Femur (tissue), 1 donor: Measurements from ENCODE around the gene SORCS3.

ENCODE experiments used
- DNase-seq: peaks from one replicate; pipeline ENCODE4 v3.0.0-alpha.2; 2017

Gene SORCS3

GRCh38 chr10:105138358-105138757 lies 497.3 kb downstream of the SORCS3 start:
- DNase-seq, result no peak

GRCh38 chr10:105139363-105139896 lies 498.3 kb downstream of the SORCS3 start:
- no peak for DNase-seq

DNA sequence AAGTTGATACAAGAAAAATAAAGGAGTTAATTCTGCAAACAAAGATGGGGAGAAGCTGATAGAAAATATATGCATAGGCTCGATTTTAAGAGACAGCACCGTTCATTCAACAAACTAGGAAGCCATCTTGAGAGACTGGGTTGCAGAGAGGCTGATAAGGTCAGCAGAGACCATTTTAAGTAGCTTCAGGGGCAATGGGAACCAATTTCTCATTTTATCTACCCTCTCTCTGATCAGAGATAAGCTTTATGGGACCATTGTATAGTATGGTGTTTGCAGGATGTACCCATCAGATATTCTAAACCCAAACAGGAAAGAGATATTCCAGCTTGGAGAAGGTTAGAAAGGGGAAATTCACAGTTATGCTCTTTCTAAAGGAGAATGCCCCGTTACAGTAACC lies 499.5 kb downstream of the SORCS3 start:
- DNase-seq, result no peak

DNA sequence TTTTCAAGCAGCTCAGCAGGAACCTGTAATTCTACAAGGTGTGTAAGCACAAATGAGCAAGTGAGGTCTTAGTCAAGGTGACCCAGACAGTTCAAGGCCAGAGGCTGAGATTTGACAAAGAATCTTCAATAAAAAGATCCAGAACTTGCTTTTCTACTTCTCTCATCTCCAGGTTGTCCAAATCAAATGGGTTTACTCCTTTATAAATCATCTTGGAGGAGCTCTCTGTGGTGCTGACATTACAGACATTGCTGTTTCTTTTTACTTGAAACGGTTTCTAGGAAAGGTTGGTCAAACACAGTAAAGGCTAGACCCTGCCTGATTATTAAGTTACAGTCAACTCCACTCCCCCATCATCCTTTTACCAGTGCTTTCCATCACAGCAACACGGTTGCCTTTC lies 504.6 kb downstream of the SORCS3 start:
- no peak for DNase-seq

DNA sequence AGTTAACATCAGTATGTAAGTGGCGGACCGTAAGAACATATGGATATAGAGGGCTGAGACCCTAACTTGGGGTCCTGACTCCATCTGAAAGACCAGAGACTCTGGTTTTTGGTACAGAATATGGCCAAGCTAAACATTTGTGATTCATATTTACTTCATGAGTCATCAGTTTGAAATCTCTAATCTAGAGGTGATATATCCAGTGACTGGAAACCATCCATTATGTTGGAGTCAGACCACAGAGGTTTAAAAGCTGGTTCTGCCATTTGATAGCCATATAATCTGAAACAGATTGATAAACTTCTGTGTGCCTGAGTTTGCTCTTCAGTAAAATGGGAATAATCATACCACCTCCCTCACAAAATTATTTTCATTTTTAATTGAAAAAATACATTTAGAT lies 505.3 kb downstream of the SORCS3 start:
- DNase-seq, result no peak

DNA sequence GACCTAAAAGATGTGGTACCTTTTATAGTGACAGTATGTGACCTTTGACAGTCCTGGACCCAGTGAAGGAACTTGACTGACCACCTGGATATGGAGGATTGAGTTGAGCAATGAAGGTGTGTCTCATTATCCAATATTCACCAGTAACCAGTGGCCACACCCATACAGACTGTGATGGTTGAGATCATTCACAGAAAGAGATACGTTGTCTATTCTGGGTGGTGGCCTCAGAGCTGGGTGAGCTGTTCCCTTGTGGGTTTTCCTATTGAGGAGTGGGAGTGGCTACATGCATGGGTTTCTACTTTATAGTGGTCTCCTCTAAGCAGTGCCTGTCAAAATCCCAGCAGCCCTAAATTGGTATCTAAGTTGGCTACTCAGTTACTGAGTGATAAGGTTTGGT lies 507.4 kb downstream of the SORCS3 start:
- DNase-seq, result no peak

DNA sequence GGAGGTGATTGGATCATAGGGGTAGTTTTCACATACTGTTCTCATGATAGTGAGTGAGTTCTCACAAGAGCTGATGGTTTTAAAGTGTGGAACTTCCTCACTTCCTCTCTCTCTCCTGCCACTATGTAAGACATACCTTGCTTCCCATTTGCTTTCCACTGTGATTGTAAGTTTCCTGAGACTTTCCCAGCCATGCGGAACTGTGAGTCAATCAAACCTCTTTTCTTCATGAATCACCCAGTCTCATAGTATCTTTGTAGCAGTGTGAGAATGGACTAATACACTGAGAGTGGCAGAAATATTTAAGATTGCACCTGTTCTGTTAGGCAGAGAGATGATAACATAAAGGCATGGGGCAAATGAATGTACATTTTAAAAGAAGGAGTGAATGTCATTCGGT lies 507.8 kb downstream of the SORCS3 start:
- no peak for DNase-seq

DNA sequence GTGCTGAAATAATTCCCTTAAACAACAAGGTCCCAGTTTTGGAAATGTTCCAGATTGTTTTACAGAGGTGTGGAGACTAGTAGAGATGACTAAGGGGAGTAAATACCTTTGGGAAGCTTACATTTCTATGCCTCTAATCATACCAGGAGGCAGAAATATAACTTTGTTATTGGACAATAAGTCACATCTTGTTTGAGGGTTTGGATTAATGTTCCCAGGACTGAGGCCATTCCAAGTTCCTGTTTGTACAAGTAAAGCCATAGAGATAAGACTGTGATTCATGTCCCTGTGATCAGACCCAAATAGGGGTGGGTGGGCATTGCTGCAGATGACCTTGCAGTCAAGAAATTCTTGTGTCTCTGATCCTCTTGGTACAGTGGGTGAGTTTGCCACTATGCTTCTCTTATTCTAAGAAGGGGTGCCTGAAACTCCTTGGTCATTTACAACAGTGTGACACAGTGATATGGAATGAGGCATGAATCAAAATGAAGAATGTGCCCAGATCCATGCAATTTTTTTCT lies 508.3 kb downstream of the SORCS3 start:
- no peak for DNase-seq

DNA sequence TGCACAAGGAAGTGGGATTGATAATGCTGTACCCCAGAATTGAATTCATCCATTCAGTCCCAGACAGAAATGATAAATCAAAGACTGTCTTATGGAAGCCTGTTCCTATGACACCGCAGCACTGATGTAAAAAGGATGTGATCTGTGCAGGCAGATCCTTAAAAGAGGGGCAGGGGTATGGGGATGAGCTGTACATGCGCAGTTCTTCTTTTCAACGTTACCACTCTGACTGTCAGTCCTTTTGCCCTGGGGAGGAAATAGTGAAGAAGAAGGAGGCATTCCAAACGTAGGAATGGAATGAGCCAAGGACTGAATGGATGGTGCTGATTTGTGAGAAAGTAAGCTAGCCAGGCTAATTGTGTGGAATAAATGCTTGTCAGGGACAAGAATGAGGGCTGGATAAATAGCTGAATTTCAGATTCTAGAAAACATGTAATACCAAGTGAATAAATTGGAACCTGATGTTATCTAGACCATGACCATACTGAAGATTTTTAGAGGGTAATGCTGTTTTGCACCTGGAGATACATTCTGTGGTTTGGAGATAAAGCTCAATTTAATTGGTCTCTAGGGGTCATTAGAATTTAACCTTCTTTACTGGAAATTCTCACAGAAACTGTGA lies 509.3 kb downstream of the SORCS3 start:
- DNase-seq, result no peak

- no peak for DNase-seq
These were observed 513.6 kb downstream of the SORCS3 start for GRCh38 chr10:105154736-105155135.

DNA sequence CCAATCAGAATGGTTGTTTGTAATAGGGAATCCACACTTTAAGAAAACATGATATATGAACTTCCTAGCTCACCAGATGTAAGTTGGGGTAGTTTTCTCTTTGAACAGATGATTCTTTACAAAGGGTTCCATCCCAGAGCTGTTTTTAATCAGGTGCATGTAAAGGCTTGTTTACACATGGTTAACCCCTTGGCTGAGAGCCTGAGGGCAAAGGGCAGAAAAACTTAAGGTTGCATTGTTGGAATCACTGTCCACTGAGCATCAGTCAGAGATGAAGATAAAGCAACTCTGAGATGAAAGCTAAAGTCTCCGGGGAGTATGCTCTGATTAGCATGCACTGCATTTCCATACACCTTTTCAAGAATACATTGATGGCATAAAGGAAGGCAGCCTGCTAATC lies 518.2 kb downstream of the SORCS3 start:
- no peak for DNase-seq

GRCh38 chr10:105161149-105161548 lies 520.1 kb downstream of the SORCS3 start:
- DNase-seq, result no peak

DNA sequence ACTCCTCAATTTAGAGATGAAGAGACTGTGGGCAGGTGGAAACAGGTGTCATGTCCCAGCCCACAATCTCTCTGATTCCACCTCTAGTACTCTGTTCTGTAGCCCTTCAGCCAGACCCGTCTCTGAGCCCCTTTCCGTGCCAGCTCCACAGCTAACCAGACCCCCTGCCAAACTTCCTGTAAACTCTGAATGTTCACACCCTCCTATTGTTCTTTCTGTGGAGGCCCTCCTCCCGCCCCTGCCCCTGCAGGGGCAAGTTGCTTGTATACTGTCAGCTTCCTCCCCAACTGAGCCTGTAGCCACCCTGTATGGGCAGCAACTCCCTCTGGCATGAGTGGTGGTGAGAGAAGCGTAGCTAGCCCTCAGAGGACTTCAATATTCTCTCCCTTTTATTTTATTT lies 520.7 kb downstream of the SORCS3 start:
- DNase-seq, result no peak

DNA sequence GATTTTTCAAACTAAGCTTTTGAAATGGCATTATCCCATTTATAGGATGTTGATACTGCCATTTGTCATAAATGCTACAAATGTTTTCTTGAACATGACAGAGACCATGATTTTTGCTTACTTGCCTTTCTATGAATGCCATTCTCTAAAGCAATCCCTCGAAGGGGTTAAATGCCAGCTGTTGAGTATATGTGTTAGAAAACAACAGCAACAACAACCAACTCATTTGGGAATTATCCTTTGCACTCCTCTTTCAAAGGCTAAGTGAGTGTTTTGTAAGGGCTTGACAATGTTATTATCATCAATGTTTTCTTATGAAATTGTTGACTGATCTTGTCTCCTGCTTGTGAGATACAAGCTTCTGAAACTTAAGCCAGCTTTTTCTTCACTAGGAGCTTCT lies 529.4 kb downstream of the SORCS3 start:
- DNase-seq, result no peak

DNA sequence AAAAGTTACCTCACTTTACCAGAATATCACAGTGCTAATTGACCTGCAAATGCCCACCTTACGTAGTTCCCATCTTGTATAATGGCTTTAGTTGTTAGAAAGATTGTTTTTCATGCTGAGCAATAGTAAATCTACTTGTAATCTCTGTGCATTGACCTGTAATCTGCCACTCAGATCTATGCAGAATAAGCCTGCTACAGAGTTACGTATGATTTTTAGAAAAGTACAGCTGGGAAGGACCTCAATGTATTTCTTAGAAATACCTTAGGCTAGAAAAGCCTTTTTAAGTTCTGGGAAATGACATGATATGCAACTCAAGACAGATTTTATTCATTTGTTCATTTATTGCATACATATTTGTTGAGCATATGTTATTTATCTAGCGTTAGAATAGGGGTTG lies 530.9 kb downstream of the SORCS3 start:
- DNase-seq, result no peak

GRCh38 chr10:105181626-105182025 lies 540.5 kb downstream of the SORCS3 start:
- DNase-seq, result no peak

- DNase-seq, result no peak
These were observed 542.4 kb downstream of the SORCS3 start for GRCh38 chr10:105183536-105183935.

GRCh38 chr10:105185161-105185560 lies 544.1 kb downstream of the SORCS3 start:
- no peak for DNase-seq

GRCh38 chr10:105187243-105187642 lies 546.2 kb downstream of the SORCS3 start:
- no peak for DNase-seq

- no peak for DNase-seq
These were observed 547.8 kb downstream of the SORCS3 start for GRCh38 chr10:105188737-105189462.

GRCh38 chr10:105189463-105189800 lies 548.3 kb downstream of the SORCS3 start:
- DNase-seq, result no peak

DNA sequence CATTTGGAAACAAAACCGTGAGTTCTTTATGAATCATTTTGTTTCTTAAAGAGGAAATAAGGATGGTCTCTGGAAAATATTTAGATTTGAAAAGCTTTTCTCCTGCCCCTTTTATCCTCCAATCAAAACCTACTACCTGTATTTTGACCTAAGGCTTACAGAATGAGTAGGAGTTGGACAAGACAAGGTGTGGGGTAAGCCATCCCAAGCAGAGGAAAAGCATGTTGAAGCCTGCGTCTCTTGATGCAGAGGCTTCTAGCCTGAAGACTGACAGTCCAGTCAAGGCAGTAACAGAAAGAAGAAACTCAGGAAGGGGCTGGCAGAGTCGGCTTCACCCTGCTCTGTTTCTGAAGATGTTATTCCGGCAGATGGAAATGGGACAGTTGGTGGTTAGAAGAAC lies 551.1 kb downstream of the SORCS3 start:
- DNase-seq, result no peak

DNA sequence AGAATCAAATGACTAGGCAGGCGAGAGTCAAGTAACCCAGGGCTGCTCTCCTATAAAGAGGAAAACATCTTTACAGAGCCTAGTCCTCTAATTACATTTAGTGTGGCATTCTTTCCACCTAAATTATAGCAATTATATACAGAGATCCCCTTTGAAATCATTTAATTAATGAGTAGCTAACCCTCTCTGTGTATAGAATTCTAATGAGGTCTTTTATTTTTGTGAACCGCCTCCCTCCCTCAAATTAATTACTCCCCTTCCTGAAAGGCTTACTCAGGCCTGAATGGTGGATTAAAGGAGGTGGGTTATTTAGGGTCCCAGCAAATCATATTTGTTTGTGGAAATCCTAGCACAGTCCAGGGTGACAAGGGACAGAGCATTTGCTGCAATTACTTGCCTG lies 551.8 kb downstream of the SORCS3 start:
- DNase-seq, result no peak

- DNase-seq, result no peak
These were observed 554.7 kb downstream of the SORCS3 start for GRCh38 chr10:105195831-105196230.
